Measurements from ENCODE around the gene CSMD2.

- TF ChIP-seq POLR2A (IDR thresholded peaks at IDR 0.05), result no peak
- no peak for TF ChIP-seq CTCF (IDR thresholded peaks at IDR 0.05)
- no peak for TF ChIP-seq EP300 (IDR thresholded peaks at IDR 0.05)
- no peak for TF ChIP-seq POLR2AphosphoS5 (IDR thresholded peaks at IDR 0.05)
Measured at GRCh38 chr1:33634143-33634542, 530.9 kb downstream of the CSMD2 start.

All from upper lobe of left lung (tissue), 4 donors.